Superior temporal gyrus (tissue), 1 donor: ENCODE data around the gene RER1.

Experiments
- DNase-seq: peaks from one replicate; pipeline ENCODE4 v3.0.0-alpha.2; 2016; ENCODE audit errors: extremely low spot score

Gene RER1

DNA sequence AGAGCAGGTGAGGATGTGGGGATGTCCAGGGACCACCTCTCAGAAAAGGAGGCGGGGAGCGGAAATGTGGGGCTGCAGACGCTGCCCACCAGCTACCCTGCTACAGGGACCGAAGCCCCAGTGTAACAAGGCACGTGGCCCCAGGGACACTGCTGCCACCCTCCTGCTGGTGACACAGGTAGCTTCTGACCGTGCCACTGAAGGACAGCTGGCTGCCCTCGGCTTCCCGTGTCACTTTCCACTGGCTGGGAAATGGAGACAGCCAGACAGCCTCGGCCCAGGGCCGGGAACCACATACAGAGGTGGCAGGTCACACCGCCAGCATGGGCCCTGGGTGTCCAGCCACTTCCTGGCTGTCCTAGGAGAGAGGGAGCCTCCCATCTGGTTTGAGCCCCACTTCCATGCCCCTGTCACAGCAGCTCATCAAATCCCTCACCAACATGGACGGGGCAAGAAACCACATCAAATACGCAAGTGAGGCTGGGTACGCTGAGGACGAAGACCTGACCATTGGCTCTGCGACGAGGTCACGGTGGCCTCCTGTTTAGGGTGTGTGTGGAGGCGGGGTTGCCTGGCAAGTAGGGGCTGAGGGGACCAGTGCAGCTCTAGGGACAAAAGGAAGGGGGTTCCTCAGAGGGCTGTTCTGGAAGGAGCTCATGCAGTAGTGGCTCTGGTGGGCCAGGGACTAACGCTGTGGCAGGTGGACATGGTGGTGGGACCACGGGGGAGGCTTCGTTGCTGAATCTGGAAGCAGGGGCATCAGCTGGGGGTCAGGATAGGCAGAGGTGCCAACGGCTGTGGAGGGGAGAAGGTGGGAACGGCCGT, 15.7 kb downstream of the RER1 start:
- DNase-seq: no peak

DNA sequence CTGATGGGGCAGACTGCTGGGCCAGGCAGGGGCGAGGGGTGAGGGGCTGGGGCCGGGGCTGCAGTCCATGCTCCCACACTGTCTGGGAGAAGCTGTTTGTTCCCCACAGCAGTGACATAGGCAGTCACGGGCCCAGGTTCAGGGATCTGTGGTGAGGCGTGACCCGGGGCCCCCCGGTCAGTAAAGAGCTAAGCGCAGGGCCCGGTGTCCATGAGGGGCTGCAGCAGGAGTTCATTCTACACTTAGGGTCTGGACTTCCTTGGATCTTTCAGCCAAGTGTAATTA, 16.3 kb downstream of the RER1 start:
- DNase-seq: no peak

DNA sequence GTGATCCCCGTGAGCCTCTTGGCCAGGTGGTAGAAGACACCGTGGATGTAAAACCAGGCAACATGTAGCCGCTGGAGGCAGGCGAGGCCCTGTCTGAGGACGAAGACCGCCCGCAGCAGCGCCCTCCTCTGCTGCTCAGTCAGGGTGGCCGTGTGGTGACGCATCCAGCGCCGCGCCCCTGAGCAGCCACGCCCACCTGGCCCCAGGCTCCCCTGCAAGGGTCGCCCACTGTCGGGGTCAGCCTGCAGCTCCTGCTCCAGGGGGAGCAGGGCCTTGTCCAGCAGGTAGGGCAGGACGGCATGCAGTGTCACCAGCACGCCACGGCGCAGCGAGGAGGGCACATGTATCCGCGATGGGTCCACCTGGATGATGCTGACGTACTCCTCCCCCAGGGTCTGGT, 16.8 kb downstream of the RER1 start:
- DNase-seq: no peak

DNA sequence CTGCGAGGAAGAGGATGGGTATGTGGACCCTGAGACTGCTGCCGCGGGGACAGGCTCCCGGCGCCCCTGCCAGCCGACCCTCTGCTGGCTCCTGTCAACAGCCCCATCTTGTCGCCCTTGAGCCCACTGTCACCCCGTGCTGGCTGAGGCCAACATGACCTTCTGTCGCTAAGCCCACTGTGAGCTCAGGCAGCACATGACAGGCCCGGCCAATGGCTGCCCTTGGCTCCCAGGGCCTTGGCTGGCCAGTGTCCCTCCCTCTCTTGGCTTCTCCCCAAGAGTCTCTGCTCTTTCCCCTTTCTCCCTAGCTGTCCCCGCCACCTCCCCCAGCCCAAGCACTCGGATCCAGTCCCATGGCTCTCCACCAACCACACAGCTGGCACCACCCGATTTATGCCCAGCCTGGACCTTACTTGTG, 17.2 kb downstream of the RER1 start:
- DNase-seq: no peak

DNA sequence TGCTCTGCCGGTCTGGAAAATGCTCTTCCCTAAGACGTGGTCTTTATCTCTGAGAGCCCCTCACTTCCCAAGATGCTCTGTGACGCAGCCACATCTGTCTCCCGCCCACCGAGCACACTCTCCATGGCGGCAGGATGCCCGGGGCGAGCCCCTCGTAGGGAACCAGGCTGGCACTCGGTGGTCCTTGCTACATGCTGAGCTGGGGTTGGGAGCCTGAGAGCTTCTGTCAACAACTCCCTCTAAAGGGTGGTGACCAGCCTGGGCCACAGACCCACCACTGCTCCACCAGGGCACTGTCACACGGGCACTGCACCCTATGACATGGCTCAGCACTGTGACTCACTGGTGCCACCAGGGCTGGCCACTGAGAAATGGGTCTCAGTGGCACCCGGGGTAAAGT, 18.1 kb downstream of the RER1 start:
- DNase-seq: no peak

DNA sequence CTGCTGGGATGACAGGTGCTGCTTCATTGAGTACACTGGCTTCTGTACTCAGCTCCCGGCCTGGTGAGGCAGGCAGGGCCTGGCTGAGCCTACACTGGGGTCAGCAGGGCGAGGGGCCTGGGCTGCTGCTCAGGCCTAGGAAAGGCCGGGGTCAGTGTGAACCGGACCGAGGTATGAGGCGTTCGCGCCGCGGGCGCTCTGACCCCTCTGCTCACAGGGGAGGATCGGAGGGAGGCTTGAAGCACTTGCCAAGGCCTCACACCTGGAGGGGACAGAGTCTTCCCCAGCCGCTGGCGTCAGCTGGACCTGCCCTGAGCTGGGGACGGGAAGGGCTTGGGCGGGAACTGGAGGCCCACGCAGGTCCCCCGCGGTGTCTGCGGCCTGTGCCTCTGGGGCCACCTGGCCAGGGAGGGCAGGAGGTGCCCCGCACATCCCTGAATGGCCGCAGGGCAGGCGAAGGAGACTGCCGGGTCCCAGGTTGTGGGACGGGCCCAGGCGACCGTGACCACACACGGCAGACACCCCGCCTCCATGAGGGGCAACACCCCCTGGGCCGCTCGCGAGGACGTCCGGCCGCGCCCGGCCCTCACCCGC, 20.3 kb downstream of the RER1 start:
- no peak for DNase-seq

DNA sequence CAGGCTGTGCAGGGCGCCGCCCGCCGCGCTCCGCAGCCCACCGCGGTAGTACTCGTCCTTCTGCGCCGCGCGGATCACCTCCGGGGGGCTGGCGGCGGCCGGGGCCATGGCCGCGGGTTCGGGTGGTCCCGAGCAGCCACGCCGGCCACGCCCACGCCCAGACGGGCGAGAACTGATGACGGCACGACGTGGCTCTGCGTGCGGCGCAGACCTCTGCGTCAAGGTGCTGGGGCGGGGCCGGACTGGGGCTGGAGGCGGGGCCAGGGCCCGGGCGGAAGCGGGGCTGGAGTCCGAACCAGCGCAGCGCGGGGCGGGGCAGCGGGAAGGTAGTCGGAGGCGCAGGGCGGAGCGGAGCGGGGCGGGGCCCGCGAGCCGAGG, 20.7 kb downstream of the RER1 start, which contains the start of gene PEX10:
TSS of gene PEX10 (minus strand) at position 170 of the 378 bp plus-strand sequence. CDS start at position 108, 62 bp downstream.
- peak; percentile 91 for DNase-seq

DNA sequence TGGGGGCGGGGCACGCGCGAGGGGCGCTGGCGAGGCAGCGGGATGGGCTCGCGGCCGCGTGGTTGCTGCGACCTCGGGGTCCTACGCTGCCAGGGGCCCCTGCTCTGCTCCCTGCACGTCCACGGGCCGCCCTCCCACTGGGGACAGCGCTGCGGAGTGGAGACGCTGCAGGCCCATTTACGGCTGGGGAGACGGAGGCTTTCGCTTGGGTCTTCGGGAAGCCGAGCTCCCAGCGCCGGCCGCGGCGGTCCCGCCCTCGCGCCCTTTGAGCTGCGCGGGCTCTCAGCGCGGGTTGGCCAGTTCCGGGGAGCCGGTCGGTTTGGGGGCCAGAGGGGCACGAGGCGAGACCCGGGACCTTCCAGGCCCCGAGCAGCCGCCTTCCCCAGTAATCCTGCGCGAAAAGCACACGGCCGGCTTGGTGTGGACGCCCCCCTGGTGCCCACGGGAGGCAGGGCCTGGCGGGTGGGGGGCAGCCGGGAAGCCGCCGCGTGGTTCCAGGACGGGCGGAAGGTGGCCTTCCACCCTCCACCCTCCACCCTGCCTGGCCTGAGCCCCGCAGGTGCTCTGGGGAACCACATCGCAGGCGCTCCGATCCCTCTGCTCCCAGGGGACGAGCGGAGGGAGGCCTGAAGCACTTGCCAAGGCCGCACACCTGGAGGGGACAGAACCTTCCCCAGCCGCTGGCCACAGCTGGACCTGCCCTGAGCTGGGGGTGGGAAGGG, 21.3 kb downstream of the RER1 start:
- no peak for DNase-seq

DNA sequence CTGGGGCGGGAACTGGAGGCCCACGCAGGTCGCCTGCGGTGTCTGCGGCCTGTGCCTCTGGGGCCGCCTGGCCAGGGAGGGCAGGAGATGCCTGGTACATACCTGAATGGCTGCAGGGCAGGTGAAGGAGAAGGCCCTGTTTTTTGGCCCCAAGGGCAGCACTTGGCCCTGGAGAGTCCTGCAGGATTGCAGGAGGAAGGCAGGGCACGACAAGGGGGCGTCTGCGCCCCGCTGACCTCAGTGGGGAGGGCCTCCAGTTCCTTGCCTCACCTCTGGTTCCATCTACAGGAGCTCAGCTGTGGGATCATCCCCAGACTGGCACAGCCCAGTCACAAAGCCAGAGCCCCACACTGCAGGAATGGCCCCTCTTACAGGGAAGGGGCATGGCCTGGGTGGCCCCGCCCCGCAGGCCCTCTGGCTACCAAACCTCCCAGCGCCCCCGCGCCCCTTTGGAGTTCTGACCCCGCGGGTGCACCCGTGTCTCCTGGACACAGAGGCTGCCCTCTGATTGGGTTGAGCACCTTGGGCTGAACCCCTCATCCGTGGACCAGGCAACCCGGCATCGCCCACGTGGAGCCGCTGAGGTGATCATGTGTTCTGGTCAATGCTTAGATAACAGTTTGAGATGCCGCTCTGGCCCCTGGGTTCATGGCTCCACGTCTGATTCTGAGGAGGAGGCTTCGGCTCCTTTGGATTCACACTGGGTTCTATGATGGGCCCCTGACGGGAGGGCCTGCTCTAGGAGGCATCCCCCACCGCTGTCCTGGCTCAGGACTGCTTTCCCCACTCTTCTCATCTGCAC, 22.1 kb downstream of the RER1 start:
- no peak for DNase-seq

DNA sequence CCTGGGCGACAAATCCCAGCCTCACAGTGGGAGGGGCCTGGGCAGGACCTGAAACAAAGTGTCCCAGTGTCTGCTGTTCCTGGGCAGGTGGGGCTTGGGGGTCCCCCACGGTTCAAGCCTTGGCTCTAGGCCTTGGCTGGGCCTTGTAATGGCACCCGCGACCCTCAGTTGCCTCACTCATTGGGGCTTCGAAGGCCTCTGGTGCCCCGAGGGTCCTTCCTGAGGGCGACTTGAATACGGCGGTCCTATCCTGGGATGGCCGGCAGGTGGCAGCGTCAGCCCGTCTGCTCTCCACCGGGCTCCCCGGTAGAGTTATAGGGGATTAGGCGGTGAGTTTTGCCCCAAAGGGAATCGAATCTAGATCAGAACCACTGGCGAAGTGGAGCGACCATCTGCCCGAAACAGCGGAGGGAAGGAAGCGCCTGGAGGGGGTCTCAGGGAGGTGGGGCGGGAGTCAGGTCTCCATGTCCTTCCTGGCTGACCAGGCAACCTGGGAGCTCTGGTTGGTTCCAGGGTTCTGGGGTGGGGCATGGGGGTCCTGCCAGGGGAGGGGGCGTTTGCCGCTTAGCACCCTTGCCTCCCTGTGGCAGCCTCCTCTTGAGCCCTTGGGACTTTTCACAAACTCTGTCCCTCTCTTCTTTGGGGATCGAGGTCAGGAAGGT, 22.8 kb downstream of the RER1 start:
- peak; percentile 81 for DNase-seq

DNA sequence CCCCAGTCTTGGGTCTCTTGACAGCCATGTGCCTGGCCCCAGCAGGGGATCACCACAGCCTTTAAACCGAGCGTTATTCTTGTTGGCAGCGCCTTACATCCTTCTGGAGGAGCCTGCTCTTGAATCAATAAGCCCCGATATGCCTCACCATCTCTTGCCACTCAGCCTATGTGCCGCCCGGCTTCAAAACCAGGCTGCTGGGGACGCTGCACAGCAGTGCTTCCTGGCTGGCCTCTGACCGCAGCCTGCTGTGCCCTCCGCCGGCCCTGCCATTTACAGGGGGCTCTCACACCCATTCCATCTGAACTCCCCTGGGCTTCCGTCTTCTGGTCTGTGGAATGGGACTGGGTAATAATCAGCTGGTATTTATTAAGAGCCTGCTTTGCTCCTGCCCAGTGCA, 23.7 kb downstream of the RER1 start:
- no peak for DNase-seq

DNA sequence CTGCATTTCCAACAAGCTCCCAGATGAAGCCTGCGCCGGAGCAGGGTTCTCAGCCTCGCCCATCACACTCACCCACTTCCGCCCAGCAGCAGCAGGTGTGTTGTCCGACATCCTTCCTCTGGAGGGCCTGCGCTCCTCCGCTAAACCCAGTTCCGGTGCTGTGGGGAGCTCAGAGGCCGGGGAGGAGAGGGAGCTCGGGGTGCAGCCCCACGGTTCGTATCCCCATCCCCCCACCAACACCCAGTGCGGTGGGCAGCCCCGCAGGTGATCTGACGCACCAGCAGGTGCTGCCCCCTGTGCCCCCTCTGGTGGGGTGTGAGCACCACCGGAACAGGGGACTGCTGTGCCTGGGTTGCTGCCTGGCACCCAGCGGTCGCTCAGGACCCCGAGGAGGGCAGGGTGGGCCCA, 24.2 kb downstream of the RER1 start:
- DNase-seq: no peak

DNA sequence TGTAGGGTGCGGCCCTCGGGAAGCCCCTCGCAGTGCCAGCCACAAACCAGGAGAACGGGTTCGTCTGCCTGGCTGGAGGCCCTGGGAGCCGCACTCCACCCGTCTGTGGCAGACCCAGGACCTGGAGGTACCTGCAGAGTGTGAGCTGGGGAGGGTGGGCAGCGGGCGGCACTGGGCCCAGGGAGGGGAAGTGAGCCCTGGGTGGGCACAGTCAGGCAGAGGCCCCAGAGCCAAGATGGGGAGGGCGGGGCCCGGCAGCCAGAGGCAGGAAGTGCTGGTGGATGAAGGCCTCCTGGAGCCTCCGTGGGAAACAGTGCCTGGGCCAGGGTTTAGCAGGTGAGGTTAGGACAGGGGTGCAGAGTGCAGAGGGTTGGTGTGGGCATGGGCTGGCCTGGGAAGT, 24.8 kb downstream of the RER1 start:
- no peak for DNase-seq

DNA sequence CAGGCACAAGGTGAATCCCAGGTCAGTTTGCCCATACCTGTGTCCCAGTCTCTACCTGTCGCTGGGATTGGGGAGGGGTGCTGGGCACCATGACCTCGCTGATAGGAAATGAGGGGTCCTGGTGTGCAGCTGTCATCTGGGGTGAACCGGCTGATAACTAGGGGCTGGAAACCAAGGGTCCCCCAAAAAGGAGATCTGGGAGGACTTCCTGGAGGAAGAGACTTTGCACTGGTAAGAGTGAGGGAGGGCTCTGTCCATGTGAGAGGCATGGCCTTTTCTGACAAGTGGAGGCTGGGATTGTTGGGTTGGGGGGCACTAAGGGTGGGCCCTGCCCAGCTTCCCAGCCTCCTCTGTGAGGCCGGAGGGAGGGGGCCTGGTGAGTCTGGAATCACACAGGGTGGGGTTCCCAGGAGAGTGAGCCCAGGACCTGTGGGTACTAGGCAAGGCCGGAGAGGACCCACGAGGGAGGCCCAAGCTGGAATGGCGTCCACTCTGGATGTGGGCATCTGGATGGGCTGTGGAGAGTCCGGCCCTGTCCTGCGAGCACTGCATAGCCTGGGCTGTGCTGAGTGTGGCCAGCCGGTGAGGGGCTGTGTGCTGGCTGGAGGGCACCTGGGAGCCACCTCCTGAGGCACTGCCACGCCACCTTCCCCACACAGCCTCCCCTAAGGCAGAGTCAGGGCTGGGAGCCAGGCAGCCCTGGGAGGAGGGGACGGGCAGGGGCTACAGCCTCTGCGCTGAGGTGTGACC, 25.6 kb downstream of the RER1 start:
- no peak for DNase-seq

DNA sequence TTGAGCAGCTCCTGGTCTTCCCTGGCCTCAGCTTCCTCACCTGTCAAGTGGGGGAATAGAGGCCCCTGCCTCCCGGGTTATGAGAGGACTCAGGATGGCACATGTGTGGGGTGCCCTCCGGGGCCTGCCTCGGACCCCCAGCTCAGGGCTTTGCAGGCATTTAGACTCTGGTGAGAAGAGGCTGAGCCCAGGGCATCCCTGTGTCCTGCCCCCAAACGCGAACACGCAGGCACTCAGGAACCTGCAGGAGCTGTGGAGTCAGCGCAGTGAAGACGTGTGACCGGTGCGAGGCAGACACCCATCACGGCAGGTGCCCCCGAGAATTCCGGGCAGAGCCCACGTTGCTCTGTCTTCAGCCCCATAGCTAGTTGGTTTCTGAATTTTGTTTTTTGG, 26.2 kb downstream of the RER1 start:
- DNase-seq: no peak

DNA sequence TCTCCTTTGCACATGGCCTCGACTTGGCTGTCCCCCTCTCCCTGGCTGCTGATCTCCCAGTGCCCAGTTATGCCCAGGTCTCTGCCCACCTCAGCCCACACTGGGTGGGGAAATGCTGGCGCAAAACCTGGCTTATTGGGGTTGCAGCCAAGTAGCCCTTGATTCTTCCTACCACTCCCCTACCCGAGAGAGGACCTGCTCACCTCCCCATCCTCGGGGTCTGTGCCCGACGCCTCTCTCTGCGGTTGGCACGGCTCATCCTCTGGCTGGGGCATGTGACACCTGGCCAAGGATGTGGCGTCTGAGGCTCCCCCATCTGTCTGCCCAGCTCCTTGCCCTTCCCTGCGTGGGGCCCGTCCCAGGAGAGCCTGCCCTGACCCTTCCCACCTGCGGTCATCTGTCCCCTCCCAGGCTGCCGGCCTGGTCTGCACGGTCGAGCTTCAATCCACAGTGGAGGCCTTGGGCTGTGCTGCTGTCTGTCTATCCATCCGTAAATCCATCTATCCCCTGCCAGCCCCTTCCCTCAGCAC, 27.2 kb downstream of the RER1 start:
- DNase-seq: no peak

DNA sequence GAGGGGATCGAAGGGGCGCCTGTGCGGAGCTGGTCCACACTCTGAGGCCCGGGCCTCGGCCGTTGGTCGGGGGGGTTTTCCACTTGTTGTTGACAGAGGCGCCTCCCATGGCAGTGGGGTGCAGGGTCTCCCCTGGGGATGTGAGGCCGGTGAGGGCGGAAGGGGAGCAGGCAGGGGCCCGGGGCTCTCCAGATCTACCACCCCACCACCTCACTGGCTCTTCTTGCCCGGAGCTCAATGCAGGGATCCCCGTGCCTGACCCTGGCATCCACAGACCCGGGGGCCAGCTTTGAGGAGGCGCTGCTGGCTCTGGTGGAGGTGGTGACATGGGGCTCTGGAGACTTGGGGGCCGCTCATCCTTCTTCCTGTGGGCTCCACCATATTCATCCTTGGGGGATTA, 27.8 kb downstream of the RER1 start:
- DNase-seq: no peak

DNA sequence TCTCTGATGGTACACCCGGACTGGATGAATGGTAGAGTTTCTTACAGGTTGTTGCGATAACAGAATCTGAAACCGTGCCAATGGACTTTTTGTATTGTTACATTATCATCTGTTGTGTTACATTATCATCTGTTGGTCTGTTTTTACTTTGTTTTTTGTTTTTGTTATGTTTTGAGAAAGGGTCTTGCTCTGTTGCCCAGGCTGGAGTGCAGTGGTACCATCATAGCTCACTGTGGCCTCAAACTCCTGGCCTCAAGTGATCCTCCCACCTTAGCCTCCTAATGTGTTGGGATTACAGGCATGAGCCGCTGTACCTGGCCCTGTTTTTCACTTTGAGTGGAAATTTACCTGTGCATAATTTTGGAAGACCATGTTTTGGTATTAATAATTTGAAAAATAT, 30.9 kb downstream of the RER1 start:
- DNase-seq: no peak

DNA sequence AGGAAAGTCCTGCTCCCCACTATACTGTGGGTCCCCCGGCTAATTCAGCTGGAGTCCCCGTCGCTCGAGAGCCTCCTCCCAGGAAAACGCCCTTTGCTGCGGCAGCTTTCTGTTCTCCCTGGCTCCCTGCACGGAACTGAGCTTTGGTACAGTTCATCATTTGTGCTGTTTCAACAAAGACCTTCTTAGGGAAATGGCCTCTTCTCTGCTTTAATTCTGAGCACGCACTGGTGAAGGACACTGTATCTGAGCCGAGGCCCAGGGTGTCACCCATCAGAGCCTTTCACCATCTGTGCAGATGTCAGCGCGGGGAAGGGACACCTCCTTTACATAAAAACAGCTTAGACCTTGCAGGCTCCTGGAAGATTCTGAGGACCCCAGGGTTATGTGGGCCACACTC, 34.3 kb downstream of the RER1 start:
- peak; percentile 61 for DNase-seq

DNA sequence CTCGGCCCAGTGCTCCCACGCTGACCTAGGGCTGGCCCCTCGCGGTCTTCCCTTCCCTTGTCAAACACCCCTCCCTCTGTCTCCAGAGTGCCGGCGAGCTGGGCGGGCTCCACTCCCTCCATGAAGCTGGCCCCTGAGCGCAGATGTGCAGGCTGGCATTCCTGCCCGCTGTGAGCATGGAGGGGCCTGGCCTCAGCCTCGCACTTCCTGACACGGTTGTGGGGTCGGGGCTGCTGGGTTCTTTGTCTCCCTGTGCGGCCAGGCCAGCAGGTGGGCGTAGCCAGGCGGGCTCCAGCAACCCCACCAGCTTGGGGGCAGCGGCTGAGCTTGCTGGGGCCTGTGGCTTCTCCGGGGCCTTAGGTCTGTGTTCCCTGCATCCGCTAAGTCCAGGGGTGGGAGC, 34.9 kb downstream of the RER1 start:
- no peak for DNase-seq

DNA sequence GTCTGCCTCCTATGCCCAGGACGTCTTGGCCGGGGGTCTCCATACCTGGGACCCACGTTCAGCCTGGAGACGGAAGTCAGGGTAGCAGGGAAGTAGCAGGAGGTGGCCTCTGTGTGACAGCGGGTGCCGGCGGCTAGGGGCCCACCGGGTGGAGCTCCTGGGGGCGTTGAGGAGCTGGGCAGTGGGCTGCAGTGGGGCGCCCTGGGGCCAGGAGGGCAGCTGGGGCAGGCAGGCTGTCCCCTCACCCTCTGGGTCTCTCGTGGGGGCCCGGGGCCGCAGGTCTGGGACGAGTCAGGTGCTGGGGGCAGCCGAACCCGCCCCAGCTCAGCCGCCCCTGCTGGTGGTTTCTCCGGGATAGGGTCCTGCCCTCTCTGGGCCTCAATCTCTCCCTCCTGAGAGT, 35.4 kb downstream of the RER1 start:
- no peak for DNase-seq
